Left kidney (tissue), 2 donors: Measurements from ENCODE around the gene CTXN3. TPM values are rescaled to one million over a fixed set of nuclear protein-coding genes. Genes with fewer than 3 reads are reported as not detected.
"Not testable (repeated sequence)": the region's sequence is repeated elsewhere in the genome, so short reads cannot be mapped to it uniquely, and the experiment has no call there.

Source experiments
- DNase-seq: peaks from one replicate; pipeline ENCODE4 v3.0.0-alpha.2; 2013
- polyA plus RNA-seq: library from polyadenylated mRNA; unstranded; fragments of 120-200 nt; gene quantifications from one replicate; pipeline ENCODE4 v1.2.1, GENCODE V29; 2013; ENCODE audit not compliant: insufficient read length

Gene CTXN3
- polyA plus RNA-seq, 1 donor = not detected

GRCh38 chr5:127650649-127651048 is 1.8 kb downstream of the CTXN3 start:
- no peak for DNase-seq

GRCh38 chr5:127652952-127653611 is 4.2 kb downstream of the CTXN3 start:
- no peak for DNase-seq

- no peak for DNase-seq
These were observed 7.9 kb downstream of the CTXN3 start for GRCh38 chr5:127656825-127657224.

GRCh38 chr5:127660047-127660733 is 11.3 kb downstream of the CTXN3 start:
- peak; percentile 20 for DNase-seq

GRCh38 chr5:127664093-127664492 is 15.2 kb downstream of the CTXN3 start:
- DNase-seq = no peak

- DNase-seq = no peak
These were observed 16.8 kb downstream of the CTXN3 start for GRCh38 chr5:127665641-127666040.

GRCh38 chr5:127666043-127666716 is 17.3 kb downstream of the CTXN3 start:
- DNase-seq = no peak

GRCh38 chr5:127667926-127668325 is 19.0 kb downstream of the CTXN3 start:
- DNase-seq = no peak

- DNase-seq = no peak
These were observed 22.3 kb downstream of the CTXN3 start for GRCh38 chr5:127671218-127671617.

- no peak for DNase-seq
These were observed 24.4 kb downstream of the CTXN3 start for GRCh38 chr5:127673117-127673800.

GRCh38 chr5:127676951-127677350 is 28.1 kb downstream of the CTXN3 start:
- DNase-seq = not testable (repeated sequence)

- not testable (repeated sequence) for DNase-seq
These were observed 30.9 kb downstream of the CTXN3 start for GRCh38 chr5:127679691-127680330.

GRCh38 chr5:127680595-127680994 is 31.7 kb downstream of the CTXN3 start:
- DNase-seq = no peak

GRCh38 chr5:127683008-127683407 is 34.1 kb downstream of the CTXN3 start:
- DNase-seq = no peak

- DNase-seq = no peak
These were observed 36.0 kb downstream of the CTXN3 start for GRCh38 chr5:127684726-127685467.

- DNase-seq = no peak
These were observed 36.8 kb downstream of the CTXN3 start for GRCh38 chr5:127685662-127686061.

GRCh38 chr5:127686424-127686823 is 37.5 kb downstream of the CTXN3 start:
- DNase-seq = no peak

GRCh38 chr5:127694518-127695171 is 45.8 kb downstream of the CTXN3 start:
- no peak for DNase-seq

GRCh38 chr5:127695346-127695745 is 46.5 kb downstream of the CTXN3 start:
- DNase-seq = no peak

GRCh38 chr5:127696683-127697082 is 47.8 kb downstream of the CTXN3 start:
- DNase-seq = no peak
